GM21381 (cell line): ENCODE results near the gene KAZN.

Source experiments
- ATAC-seq: cut with Tn5 transposase; IDR thresholded peaks from one replicate; pipeline ENCODE4 v1.9.1; 2021; ENCODE audit warnings: mild to moderate bottlenecking, moderate library complexity; ENCODE audit not compliant: unreplicated experiment

The KAZN gene

GRCh38 chr1:15141935-15142539 is 543.6 kb downstream of the KAZN start:
- ATAC-seq: no peak

GRCh38 chr1:15145327-15145726 is 546.8 kb downstream of the KAZN start:
- ATAC-seq: no peak

GRCh38 chr1:15146142-15146680 is 547.7 kb downstream of the KAZN start:
- ATAC-seq: no peak

GRCh38 chr1:15146971-15147376 is 548.5 kb downstream of the KAZN start:
- no peak for ATAC-seq

GRCh38 chr1:15148004-15148403 is 549.5 kb downstream of the KAZN start:
- no peak for ATAC-seq

GRCh38 chr1:15148475-15148874 is 550.0 kb downstream of the KAZN start:
- ATAC-seq: no peak

GRCh38 chr1:15148941-15149340 is 550.5 kb downstream of the KAZN start:
- no peak for ATAC-seq

GRCh38 chr1:15150376-15150775 is 551.9 kb downstream of the KAZN start:
- no peak for ATAC-seq

GRCh38 chr1:15151377-15151806 is 552.9 kb downstream of the KAZN start:
- no peak for ATAC-seq

- no peak for ATAC-seq
These were observed 553.4 kb downstream of the KAZN start for GRCh38 chr1:15151871-15152270.

- no peak for ATAC-seq
These were observed 554.1 kb downstream of the KAZN start for GRCh38 chr1:15152318-15153183.

GRCh38 chr1:15153184-15153841 is 554.8 kb downstream of the KAZN start, which contains the start of gene TMEM51:
TMEM51 (plus strand) TSS chr1:15153747; CDS start chr1:15215088, 61,341 bp downstream.
- ATAC-seq: no peak

- no peak for ATAC-seq
These were observed 555.5 kb downstream of the KAZN start for GRCh38 chr1:15153842-15154479.

GRCh38 chr1:15154480-15155036 is 556.1 kb downstream of the KAZN start:
- no peak for ATAC-seq

- ATAC-seq: no peak
These were observed 556.7 kb downstream of the KAZN start for GRCh38 chr1:15155191-15155590.

GRCh38 chr1:15155888-15156741 is 557.6 kb downstream of the KAZN start:
- no peak for ATAC-seq

- ATAC-seq: no peak
These were observed 558.4 kb downstream of the KAZN start for GRCh38 chr1:15156807-15157380.

- ATAC-seq: no peak
These were observed 559.3 kb downstream of the KAZN start for GRCh38 chr1:15157524-15158399.
